Non-pigmented ciliary epithelial cell (primary cell): ENCODE results near the gene ZNF326.

Source experiments
- DNase-seq: peaks from one replicate; pipeline ENCODE4 v3.0.0-alpha.2; 2010; ENCODE audit warnings: low read depth

ZNF326 gene

DNA sequence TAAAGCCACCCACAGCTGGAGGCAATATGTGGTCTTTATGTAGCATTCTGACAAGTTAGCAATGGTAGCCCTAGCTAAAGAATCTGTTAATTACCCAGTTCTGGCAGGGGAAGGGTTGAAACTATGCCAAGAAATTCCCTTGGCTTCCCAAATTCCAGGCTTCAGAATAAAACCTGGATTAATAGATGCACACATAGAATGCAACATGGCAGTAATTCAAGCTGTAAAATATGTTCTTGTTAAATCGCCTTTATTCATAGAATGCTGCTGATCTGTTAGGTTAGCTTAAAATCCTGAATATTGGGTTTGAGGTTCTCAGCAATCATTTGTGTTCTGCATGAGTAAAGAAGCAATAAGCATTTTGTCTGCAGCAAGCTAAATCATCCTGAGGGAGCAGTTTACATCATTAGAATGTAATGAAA lies 80.1 kb downstream of the ZNF326 start:
- DNase-seq = no peak

GRCh38 chr1:90083995-90084394 lies 89.1 kb downstream of the ZNF326 start:
- DNase-seq = no peak
